UCSD-AML1 (cell line): ENCODE data around the gene MGRN1.

Experiments used
- DNase-seq: peaks from one replicate; lab custom pipeline; 2025; ENCODE audit not compliant: unreplicated experiment; lab: John Stamatoyannopoulos, UW

Gene MGRN1

GRCh38 chr16:4673387-4674046 is 48.9 kb downstream of the MGRN1 start:
- no peak for DNase-seq

GRCh38 chr16:4674926-4675530 is 50.4 kb downstream of the MGRN1 start:
- DNase-seq: no peak

- peak; percentile 71 for DNase-seq
Measured at GRCh38 chr16:4675864-4676786, 51.5 kb downstream of the MGRN1 start.

- DNase-seq: no peak
Measured at GRCh38 chr16:4676831-4677230, 52.2 kb downstream of the MGRN1 start.

- no peak for DNase-seq
Measured at GRCh38 chr16:4677390-4677789, 52.8 kb downstream of the MGRN1 start.

GRCh38 chr16:4677994-4678393 is 53.4 kb downstream of the MGRN1 start:
- no peak for DNase-seq

- DNase-seq: no peak
Measured at GRCh38 chr16:4678596-4678995, 54.0 kb downstream of the MGRN1 start.

GRCh38 chr16:4679156-4679849 is 54.7 kb downstream of the MGRN1 start:
- no peak for DNase-seq

GRCh38 chr16:4679850-4680636 is 55.4 kb downstream of the MGRN1 start:
- DNase-seq: no peak

GRCh38 chr16:4680673-4681470 is 56.2 kb downstream of the MGRN1 start:
- no peak for DNase-seq

GRCh38 chr16:4681471-4682083 is 57.0 kb downstream of the MGRN1 start:
- DNase-seq: no peak

GRCh38 chr16:4682084-4682591 is 57.5 kb downstream of the MGRN1 start:
- DNase-seq: no peak

- DNase-seq: peak; percentile 42
Measured at GRCh38 chr16:4682616-4683254, 58.1 kb downstream of the MGRN1 start.

GRCh38 chr16:4683255-4684057 is 58.8 kb downstream of the MGRN1 start:
- DNase-seq: no peak

- DNase-seq: no peak
Measured at GRCh38 chr16:4684058-4684715, 59.6 kb downstream of the MGRN1 start.

- no peak for DNase-seq
Measured at GRCh38 chr16:4684763-4685162, 60.1 kb downstream of the MGRN1 start.

- no peak for DNase-seq
Measured at GRCh38 chr16:4685292-4685691, 60.7 kb downstream of the MGRN1 start.
